Measurements from ENCODE around the gene TMED5.
A peak's percentile ranks its signal among the peaks of the same experiment; 100 is the strongest.
"Not testable (repeated sequence)": the region's sequence is repeated elsewhere in the genome, so short reads cannot be mapped to it uniquely, and the experiment has no call there.

TMED5 gene

GRCh38 chr1:93179886-93180722 lies at the start of gene TMED5:
Gene TMED5 (minus strand): TSS chr1:93180413. CDS start chr1:93180242, 171 bp downstream.
- DNase-seq = peak; percentile 78 to 98 (median 96)

GRCh38 chr1:93223023-93223675 lies 42.9 kb upstream of the TMED5 start:
- DNase-seq = no peak

DNA sequence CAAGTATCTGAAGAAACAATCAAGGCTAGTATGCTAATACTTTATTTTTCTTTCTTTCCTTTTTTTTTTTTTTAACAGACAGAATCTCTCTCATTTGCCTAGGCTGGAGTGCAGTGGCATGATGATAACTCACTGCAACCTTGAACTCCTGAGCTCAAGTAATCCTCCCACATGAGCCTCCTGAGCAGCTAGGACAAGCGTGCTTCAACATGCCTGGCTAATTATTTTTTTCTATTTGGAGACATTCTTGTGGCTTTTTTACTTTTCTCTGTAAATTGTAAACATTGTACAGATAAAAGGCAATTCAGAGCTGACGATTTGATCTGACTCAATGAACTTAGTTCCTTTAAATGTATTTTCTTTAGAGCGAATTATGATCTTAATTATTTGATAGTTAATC lies 41.7 kb upstream of the TMED5 start:
- DNase-seq = no peak

- DNase-seq = not testable (repeated sequence)
Observed at GRCh38 chr1:93220716-93221115, 40.5 kb upstream of the TMED5 start.

- DNase-seq = no peak
Observed at GRCh38 chr1:93219443-93219842, 39.2 kb upstream of the TMED5 start.

DNA sequence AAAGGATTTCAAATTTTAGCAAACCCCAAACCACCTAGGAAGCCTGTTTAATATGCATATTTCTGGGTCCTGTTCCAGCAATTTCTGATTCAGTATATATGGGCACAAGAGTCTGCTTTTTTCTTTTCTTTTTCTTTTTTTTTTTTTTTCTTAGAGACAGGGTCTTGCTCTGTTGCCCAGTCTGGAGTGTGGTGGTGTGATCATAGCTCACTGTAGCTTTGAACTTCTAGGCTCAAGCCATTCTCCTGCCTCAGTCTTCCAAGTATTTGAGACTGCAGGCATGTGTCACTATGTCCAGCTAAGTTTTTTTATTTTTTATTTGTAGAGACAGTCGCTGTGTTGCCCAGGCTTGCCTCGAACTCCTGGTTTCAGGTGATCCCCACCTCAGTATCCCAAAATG lies 35.1 kb upstream of the TMED5 start:
- DNase-seq = no peak

DNA sequence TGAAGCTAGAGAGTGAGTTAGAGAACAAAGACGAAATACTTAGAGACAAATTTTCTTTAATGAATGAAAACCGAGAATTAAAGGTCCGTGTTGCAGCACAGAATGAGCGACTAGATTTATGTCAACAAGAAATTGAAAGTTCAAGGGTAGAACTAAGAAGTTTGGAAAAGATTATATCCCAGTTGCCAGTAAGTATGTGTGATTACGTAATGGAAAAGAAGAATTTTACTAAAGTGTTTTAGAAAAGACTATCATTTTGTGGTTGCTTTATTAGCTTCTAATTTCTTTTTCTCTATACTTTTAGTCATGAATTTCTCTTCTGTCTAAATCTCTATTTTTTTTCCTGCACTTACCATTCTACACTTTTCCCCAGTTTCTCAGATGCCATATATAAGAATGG lies 27.0 kb upstream of the TMED5 start:
- DNase-seq = no peak

DNA sequence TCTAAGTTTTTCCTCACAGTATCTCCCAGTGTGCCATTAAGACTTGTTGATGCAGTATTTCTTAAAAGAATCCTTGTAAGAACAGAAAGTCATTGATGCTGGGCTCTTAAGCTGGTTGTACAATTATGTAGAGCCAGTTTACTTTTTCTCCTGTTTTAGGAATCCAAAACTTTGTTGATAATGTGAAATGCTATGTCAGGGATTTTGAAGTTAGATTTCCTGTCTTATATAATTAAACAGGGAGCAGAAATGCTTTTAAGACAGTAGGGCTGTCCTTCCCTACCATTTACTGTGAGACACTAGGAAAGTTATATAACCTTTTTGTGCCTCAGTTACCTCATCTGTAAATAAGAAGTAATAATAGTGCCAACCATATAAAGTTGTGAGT lies 26.3 kb upstream of the TMED5 start:
- no peak for DNase-seq

DNA sequence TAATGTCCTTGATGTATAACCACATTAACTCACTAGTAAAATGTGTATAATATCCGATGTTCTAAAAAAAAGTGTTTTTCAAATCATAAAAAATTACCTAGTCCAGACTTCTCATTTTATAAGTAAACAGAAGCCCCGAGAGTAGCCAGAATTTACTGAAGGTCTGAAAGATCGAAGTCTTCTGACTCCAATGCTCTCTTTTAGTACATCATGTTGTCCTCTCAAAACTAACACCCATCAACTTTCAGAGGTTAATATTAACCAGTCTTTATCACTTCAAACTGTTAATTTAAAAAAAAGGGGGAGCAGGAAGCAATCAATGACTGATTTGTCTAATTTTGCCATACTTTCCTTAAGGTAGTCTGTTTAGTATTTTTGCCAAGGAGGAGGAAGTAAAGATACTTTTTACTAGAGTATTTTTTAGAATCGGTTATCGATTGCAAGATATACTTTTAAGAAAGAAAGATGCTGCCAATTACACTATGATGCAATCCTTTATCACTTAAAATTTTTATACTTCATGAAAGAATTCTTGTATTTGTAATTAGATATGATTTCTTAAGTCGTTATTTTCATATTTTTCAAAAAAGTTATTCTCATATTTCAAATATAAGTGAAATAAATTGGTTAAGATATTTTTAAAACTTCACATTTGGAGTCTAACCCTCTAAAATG lies 25.8 kb upstream of the TMED5 start:
- DNase-seq = no peak

- DNase-seq = no peak
Observed at GRCh38 chr1:93200714-93201113, 20.5 kb upstream of the TMED5 start.

GRCh38 chr1:93200086-93200620 lies 19.9 kb upstream of the TMED5 start:
- DNase-seq = no peak

DNA sequence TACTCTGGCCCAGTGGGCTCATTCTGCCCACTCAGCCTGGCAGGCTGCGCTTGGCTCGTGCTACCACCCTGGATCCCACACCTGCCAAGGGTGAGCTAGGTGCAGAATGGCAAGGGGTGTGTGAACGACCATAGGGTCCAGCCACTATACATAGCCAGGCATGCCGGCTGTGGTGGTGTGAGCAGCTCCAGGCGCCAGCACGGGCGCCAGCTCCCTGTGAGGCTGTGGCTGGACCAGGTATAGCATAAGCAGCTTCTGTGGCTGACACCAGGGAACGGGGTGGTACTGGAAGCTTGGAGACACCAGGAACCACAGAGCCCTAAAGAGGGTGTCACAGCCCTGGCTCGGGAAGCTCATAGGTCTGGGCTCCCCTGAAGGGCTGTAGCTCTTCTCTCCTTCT lies 18.9 kb upstream of the TMED5 start:
- no peak for DNase-seq

GRCh38 chr1:93196591-93196990 lies 16.4 kb upstream of the TMED5 start:
- no peak for DNase-seq

DNA sequence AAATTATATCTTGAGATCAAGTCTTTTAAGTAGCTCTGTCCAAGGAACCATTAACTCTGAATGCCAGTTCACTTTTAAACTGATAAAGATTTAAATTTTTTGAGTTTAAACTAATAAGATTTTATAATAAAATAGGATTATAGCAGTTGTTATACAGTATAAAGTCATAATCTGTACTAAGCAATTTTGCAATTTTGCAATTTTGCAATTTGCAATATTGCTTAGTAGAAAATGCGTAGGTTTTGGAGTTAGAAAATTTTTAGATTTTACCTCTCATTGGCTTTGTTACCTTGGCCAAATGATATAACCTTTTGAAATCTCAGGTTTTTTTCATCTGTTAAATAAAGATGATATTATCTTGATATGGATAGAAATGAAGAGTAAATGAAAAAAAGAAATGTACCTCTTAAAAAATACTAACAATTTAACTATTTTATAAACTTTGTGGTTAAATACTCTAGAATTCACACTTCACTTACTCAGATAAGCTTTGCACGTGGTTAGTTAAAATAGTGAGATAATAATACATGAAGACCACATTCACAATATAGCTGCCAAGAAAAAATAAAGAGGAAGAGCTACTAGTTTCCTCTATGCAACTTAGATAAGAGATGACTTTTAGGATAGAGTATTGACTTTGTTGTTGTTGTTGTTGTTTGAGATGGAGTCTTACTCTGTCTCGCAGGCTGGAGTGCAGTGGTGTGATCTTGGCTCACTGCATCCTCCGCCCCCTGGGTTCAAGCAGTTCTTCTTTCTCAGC lies 14.2 kb upstream of the TMED5 start:
- no peak for DNase-seq

- no peak for DNase-seq
Observed at GRCh38 chr1:93190432-93190831, 10.2 kb upstream of the TMED5 start.

GRCh38 chr1:93186667-93187066 lies 6.5 kb upstream of the TMED5 start:
- no peak for DNase-seq

DNA sequence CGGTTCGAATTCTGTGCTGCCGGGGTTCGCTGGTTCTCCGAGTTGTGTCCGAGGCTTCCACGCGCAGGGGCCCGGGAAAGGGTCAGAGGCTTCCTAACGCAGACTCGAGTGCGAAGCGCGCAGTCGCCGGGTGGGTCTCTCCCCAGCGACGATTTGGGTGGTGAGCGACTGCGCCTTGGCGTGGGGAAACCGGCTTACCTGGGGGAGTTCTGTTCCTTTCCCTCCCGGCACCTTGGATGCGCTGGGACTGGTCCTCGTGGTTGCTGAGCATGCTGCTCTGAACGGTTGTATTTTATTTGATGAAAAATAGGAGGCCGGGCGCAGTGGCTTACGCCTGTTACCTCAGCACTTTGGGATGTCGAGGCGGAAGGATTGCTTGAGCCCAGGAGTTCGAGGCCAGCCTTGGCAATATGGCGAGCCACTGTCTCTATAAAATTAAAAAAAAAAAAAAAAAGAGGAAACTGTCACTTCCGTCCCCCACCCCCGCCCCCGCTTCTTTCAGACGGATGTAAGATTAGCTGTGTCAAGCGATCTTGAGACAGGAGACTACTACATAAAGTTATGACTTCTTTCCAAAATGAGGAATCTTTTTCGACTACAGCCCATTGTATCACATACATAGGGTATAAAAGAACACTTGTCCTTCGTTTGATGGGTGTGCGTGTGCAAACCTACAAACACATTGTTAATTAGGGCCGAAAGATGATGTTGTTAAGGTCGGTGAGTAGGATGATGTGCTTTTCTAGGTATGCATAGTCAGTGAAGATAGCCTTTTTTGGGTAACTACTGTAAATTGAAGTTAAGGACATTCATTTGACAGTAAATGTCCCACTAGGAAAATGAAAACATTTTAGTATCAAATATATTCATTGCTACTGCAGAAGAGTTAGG lies 755 bp upstream of the TMED5 start, which contains the start of gene CCDC18:
Gene CCDC18, plus strand, starts transcription at position 2 of the 891 bp plus-strand sequence. CDS start 2,638 bp downstream, outside the sequence.
- DNase-seq = no peak

- no peak for DNase-seq
Observed at GRCh38 chr1:93178418-93178817, 1.8 kb downstream of the TMED5 start.

DNA sequence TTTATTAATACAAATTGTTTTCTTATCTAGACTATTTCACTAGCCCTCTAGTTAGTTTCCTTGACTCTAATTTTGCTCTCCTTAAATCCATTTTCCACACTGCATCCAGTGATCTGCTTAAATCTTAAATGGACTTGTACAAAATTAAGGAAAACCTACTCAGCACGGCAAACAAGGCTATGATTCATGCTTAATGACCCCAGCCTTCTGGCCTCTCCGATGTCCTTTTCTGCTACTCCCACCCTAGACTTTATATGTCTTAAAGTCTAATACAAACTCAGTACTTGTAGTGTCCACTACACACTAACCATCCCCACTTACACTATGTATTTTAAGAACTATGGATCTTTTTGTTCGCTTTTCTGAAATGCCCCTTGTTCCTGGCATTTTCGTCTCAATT lies 2.2 kb downstream of the TMED5 start:
- DNase-seq = no peak

DNA sequence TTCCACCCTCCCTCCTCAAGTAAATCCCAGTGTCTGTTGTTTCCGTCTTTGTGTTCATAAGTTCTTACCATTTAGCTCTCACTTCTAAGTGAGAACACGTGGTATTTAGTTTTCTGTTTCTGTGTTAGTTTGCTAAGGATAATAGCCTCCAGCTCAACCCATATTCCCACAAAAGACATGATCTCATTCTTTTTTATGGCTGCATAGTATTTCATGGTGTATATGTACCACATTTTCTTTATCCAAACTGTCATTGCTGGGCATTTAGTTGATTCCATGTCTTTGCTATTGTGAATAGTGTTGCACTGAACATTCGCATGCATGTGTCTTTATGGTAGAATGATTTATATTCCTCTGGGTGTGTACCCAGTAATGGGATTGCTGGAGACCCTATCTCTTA lies 5.6 kb downstream of the TMED5 start:
- DNase-seq = not testable (repeated sequence)

DNA sequence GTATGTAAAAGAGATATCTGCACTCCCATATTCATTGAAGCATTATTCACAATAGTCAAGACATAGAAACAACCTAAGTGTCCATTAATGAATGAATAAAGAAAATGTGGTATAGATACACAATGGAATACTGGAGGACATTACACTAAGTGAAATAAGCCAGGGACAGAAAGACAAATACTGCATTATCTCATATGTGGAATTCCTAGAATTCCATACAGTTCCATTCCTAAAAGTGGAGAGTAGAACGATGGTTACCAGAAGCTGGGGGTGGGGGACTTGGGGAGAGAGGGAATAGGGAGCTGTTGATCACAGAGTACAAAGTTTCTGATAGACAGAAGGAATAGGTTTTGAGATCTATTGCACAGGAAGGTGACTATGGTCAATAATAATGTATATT lies 7.4 kb downstream of the TMED5 start:
- no peak for DNase-seq
